ENCODE measurements around the gene TM2D3.

TM2D3 gene

DNA sequence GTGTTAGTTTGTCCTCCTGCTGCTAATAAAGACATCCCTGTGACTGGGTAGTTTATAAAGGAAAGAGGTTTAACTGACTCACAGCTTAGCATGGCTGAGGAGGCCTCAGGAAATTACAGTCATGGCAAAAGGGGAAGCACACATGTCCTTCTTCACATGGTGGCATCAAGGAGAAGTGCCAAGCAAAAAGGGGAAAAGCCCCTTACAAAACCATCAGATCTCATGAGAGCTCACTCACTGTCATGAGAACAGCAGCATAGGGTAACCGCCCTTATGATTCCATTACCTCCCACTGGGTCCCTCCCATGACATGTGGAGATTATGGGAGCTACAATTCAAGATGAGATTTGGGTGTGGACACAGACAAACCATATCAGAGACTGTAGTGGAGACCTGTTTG lies 27.0 kb downstream of the TM2D3 start:
- no peak overlapping the region for H3K4me3 ChIP-seq (ENCODE audit: low read length)
- no peak for DNase-seq (ENCODE audit: low read depth)
- TF ChIP-seq, protein P1, sequence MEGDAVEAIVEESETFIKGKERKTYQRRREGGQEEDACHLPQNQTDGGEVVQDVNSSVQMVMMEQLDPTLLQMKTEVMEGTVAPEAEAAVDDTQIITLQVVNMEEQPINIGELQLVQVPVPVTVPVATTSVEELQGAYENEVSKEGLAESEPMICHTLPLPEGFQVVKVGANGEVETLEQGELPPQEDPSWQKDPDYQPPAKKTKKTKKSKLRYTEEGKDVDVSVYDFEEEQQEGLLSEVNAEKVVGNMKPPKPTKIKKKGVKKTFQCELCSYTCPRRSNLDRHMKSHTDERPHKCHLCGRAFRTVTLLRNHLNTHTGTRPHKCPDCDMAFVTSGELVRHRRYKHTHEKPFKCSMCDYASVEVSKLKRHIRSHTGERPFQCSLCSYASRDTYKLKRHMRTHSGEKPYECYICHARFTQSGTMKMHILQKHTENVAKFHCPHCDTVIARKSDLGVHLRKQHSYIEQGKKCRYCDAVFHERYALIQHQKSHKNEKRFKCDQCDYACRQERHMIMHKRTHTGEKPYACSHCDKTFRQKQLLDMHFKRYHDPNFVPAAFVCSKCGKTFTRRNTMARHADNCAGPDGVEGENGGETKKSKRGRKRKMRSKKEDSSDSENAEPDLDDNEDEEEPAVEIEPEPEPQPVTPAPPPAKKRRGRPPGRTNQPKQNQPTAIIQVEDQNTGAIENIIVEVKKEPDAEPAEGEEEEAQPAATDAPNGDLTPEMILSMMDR (conservative IDR thresholded peaks at IDR 0.05; ENCODE audit: low read depth, low read length), result no peak

DNA sequence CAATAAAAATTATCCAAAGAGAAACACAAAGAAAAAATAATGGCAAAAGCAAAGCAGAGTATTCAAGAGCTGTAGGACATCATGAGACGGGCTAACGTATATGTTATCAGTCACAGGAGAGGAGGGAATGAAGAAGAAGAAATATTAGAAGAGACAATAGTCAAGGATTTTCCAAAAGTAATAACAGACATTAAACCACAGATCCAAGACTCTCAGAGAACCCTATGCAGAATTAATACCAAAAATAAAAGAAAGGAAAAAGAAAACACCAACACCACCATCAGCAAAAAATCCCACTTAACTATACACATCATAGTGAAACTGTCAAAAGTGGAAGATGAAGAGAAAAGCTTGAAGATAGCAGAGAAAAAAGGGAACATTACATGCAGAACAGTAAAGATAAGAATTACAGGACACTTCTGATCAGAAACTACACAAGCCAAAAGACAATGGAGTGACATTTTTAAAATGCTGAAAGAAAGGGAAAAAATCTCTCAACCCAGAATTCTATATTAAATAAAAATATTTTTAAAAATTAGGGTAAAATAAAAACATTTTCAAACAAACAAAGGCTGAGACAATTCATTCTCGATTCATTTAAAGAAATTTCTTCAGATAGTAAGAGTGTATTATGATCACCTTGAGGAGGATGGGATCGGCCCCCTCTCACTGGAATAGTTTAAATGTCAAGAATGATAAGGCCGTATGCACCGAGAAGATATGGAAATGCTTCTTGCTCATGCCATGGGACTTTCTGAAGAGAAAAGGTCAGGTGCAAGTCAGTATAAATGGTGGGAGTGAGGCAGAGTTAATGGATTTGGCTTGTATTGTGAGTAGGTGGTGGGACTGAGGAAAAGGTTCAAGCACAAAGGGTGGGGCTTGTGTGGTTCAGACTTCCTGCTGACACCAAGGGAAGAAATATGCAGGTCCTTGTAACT lies 28.5 kb downstream of the TM2D3 start:
- no peak overlapping the region for H3K4me3 ChIP-seq (ENCODE audit: low read length)
- DNase-seq (ENCODE audit: low read depth), result no peak
- TF ChIP-seq, protein P1 (conservative IDR thresholded peaks at IDR 0.05; ENCODE audit: low read depth, low read length), result no peak

- H3K4me3 ChIP-seq (ENCODE audit: low read length), result no peak overlapping the region
- no peak for DNase-seq (ENCODE audit: low read depth)
- TF ChIP-seq, protein P1 (conservative IDR thresholded peaks at IDR 0.05; ENCODE audit: low read depth, low read length), result no peak
Measured at GRCh38 chr15:101621961-101622360, 30.2 kb downstream of the TM2D3 start.

DNA sequence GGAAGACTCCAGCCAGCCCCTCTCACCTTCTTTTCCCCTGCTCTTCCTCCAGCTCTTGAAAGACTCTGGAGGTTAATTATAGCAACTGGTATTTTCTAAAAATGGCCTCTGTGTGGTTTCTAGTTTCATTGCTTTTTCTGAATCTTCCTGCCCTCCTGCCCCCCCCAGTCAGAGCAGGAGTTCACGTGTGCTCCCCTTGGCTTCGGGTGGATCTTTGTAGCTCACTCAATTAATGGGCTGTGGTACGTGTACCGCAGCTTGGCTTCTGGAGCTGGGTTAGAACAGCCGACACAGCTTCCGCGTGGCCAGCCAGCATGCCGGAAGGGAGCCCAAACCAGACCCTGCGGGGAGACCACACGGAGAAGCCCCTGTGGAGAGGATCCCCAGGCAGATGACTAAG lies 31.5 kb downstream of the TM2D3 start:
- TF ChIP-seq, protein P1 (conservative IDR thresholded peaks at IDR 0.05; ENCODE audit: low read depth, low read length), result no peak
- DNase-seq (ENCODE audit: low read depth), result no peak
- no peak overlapping the region for H3K4me3 ChIP-seq (ENCODE audit: low read length)

DNA sequence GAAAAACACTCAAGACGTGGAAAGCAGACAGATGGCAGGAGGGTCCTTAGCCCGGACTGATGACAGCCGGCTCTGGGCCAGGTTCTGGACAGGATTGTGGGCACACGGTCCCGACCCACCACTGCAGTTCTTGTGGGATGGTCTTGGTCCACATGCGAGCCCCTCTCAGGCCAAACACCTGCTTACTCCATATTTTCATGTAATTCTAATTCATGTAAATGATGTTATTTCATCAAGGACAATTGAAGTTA lies 32.6 kb downstream of the TM2D3 start:
- TF ChIP-seq, protein P1 (conservative IDR thresholded peaks at IDR 0.05; ENCODE audit: low read depth, low read length), result no peak
- H3K4me3 ChIP-seq (ENCODE audit: low read length), result no peak overlapping the region
- no peak for DNase-seq (ENCODE audit: low read depth)

DNA sequence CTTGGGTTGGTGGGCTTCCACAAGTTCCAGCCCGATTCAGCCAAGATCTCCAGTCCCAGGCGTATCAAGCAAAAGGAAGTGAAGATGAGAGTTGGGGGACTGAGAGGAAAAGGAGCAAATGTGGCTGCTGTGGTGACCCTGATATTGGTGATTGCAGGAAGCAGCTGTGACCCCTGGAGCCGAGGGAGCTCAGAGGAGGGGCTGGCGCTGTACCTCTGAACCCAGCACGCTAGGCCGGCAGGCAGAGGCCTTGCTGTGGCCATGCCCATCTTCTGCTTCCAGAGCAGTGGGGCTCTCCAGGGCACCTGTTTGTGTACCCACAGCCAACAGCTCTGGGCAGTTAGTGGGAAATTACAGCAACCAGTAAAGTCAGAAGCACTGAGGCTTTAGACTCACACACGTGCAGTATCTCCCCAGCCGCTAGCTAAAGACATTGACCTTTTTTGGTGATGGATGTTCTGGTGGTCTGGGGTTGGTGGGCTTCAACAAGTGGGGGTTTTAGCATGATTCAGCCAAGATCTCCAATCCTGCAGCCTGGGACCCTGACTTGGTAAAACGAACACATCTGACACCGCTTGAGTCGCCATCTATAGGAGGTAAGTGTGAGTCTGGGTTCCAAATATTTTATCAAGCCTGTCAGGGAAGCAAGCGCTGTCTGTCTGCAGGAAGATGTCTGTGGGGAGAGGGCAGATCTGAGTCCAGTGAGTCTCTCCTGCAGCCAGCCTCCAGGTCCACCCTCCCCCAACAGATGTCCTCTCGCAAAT lies 33.1 kb downstream of the TM2D3 start:
- DNase-seq (ENCODE audit: low read depth), result no peak
- H3K4me3 ChIP-seq (ENCODE audit: low read length), result no peak overlapping the region
- TF ChIP-seq, protein P1 (conservative IDR thresholded peaks at IDR 0.05; ENCODE audit: low read depth, low read length), result no peak
